ENCODE measurements around the gene C4orf51. TPM values are rescaled to one million over a fixed set of nuclear protein-coding genes. Genes with fewer than 3 reads are reported as not detected.

The C4orf51 gene
- total RNA-seq, 1 donor from 2014 or later, result not detected

- Mint-ChIP-seq H3K9me3 (no peaks in the 10 kb centered on the region), H3K27me3 (peaks cover 10% of the 10 kb centered on the region), H3K36me3 (ENCODE audit: low read depth) (no peaks in the 10 kb centered on the region), H3K27ac (no peak overlapping the region), H3K4me1 (no peaks in the 10 kb centered on the region), H3K4me3 (no peak overlapping the region)
- DNase-seq (no peak), ATAC-seq (ENCODE audit: low read depth) (no peak)
- TF ChIP-seq, protein P1, sequence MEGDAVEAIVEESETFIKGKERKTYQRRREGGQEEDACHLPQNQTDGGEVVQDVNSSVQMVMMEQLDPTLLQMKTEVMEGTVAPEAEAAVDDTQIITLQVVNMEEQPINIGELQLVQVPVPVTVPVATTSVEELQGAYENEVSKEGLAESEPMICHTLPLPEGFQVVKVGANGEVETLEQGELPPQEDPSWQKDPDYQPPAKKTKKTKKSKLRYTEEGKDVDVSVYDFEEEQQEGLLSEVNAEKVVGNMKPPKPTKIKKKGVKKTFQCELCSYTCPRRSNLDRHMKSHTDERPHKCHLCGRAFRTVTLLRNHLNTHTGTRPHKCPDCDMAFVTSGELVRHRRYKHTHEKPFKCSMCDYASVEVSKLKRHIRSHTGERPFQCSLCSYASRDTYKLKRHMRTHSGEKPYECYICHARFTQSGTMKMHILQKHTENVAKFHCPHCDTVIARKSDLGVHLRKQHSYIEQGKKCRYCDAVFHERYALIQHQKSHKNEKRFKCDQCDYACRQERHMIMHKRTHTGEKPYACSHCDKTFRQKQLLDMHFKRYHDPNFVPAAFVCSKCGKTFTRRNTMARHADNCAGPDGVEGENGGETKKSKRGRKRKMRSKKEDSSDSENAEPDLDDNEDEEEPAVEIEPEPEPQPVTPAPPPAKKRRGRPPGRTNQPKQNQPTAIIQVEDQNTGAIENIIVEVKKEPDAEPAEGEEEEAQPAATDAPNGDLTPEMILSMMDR (IDR thresholded peaks at IDR 0.05), result no peak
- ChIA-PET CTCF (no interaction called here), POLR2A (no interaction called here)
- intact Hi-C loops (cut with micrococcal nuclease), result no loop called here
These were observed 24.0 kb downstream of the C4orf51 start for GRCh38 chr4:145703850-145704497.

GRCh38 chr4:145709336-145709735, 29.4 kb downstream of the C4orf51 start:
- ChIA-PET POLR2A (no interaction called here), CTCF (no interaction called here)
- intact Hi-C loops (cut with micrococcal nuclease), result no loop called here
- H3K27ac Mint-ChIP-seq, result no peak overlapping the region
- peaks cover 2% of the 10 kb centered on the region for H3K36me3 Mint-ChIP-seq (ENCODE audit: low read depth)
- ATAC-seq (ENCODE audit: low read depth) (no peak), DNase-seq (no peak)
- TF ChIP-seq, protein P1 (IDR thresholded peaks at IDR 0.05), result no peak
- H3K27me3 Mint-ChIP-seq, result peaks cover 11% of the 10 kb centered on the region
- H3K4me1 Mint-ChIP-seq, result no peaks in the 10 kb centered on the region
- no peak overlapping the region for H3K4me3 Mint-ChIP-seq
- peaks cover 22% of the 10 kb centered on the region for H3K9me3 Mint-ChIP-seq

DNA sequence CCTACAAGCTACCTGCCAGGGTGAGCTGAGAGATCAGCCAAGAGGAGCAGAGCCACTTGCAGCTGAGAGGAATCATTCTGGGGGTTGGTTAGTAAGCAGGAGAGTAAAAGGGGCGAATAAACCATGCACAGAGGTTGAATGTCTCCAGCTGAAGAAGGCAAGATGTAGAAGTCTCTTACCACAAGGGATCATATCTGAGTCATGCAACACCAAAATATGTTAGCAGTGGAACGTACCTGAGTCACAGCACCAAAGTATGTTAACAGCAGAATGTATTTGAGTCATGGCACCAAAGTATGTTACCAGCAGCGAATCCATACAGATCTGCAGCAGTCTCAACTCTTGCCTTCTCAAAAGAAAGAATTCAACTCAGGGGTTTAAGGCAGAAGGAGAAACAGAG, 29.9 kb downstream of the C4orf51 start:
- ChIA-PET POLR2A (no interaction called here), CTCF (no interaction called here)
- TF ChIP-seq, protein P1 (IDR thresholded peaks at IDR 0.05), result no peak
- Mint-ChIP-seq H3K27me3 (peaks cover 11% of the 10 kb centered on the region), H3K4me3 (no peak overlapping the region), H3K36me3 (ENCODE audit: low read depth) (peaks cover 2% of the 10 kb centered on the region), H3K9me3 (peaks cover 22% of the 10 kb centered on the region), H3K27ac (no peak overlapping the region), H3K4me1 (no peaks in the 10 kb centered on the region)
- intact Hi-C loops (cut with micrococcal nuclease), result no loop called here
- DNase-seq (no peak), ATAC-seq (ENCODE audit: low read depth) (no peak)

DNA sequence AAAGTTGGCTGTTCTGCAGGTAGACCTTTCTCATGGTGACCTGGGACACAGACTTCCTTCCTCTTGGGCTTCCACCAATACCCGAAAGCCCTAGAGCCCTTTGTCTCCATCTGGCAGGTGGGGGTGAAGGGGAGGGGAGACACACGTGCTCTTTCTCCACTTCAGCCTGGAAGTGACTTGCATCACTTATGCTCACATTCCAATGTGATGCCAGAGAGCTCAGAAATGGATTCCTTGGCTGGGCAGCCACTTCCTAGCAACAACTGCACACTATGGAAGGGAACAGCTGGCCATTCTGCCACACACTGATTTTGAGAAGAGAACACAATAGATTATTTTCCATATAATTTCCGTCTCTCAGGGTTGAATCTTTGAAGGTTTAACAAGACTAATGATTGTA, 36.3 kb downstream of the C4orf51 start:
- ATAC-seq (ENCODE audit: low read depth) (no peak), DNase-seq (no peak)
- no peak overlapping the region for H3K4me3 Mint-ChIP-seq
- H3K27me3 Mint-ChIP-seq, result peaks cover 17% of the 10 kb centered on the region
- ChIA-PET CTCF (no interaction called here), POLR2A (interaction anchor here (0.7 kb wide), 1 partner anchor 598 kb away, joined by 4 read pairs; no protein-coding TSS in a partner anchor)
- H3K36me3 Mint-ChIP-seq (ENCODE audit: low read depth), result peaks cover 2% of the 10 kb centered on the region
- intact Hi-C loops (cut with micrococcal nuclease), result no loop called here
- no peak overlapping the region for H3K27ac Mint-ChIP-seq
- H3K9me3 Mint-ChIP-seq, result peaks cover 10% of the 10 kb centered on the region
- H3K4me1 Mint-ChIP-seq, result peaks cover 4% of the 10 kb centered on the region
- TF ChIP-seq, protein P1 (IDR thresholded peaks at IDR 0.05), result no peak

DNA sequence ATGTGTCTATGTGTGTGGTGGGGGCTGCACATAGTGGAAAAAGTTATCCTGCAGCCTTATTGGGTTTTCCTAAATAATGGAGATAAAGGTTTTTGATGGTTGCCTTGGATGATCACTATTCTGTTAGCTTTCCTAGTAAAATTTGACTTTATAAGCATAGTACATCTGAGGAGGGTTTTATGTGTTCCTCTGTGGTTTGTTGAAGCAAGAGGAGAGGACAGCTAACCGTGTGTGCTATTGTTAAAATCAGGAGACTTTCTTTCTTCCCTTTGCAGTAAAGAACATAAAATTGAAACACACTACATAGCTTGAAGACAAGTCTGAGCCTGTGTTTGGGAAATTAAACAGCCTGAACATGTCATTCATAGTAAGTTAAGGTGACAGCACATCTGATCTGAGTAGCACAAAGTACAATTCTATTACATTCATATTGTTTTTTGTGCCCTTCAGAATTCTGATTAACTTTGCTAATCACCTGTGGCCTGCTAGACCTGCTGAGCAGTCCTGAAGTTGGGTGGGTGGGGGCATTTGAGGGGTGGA, 36.8 kb downstream of the C4orf51 start:
- intact Hi-C loops (cut with micrococcal nuclease), result no loop called here
- ChIA-PET POLR2A (interaction anchor here (0.7 kb wide), 1 partner anchor 599 kb away, joined by 4 read pairs; no protein-coding TSS in a partner anchor), CTCF (no interaction called here)
- Mint-ChIP-seq H3K9me3 (peaks cover 6% of the 10 kb centered on the region), H3K36me3 (ENCODE audit: low read depth) (no peaks in the 10 kb centered on the region), H3K27me3 (peaks cover 21% of the 10 kb centered on the region), H3K27ac (no peak overlapping the region), H3K4me1 (peaks cover 4% of the 10 kb centered on the region), H3K4me3 (no peak overlapping the region)
- no peak for DNase-seq
- no peak for ATAC-seq (ENCODE audit: low read depth)
- TF ChIP-seq, protein P1 (IDR thresholded peaks at IDR 0.05), result no peak
